Ovary (tissue), 9 donors: ENCODE measurements around the gene ARHGEF25. TPM values are rescaled to one million over a fixed set of nuclear protein-coding genes. Genes with fewer than 3 reads are reported as not detected.

Experiments used
- DNase-seq, 5 donors: peaks; one replicate each; pipeline ENCODE4 v3.0.0-alpha.2; 2019 to 2020
- H3K27ac ChIP-seq, 2 donors: fragments of 200-600 bp; one replicate each; pipeline versions ENCODE4 v1.5.1 to v1.8.0; 2019 to 2022
- H3K27me3 ChIP-seq: fragments of 200-600 bp; one replicate; pipeline ENCODE4 v1.8.0; 2022
- H3K36me3 ChIP-seq: fragments of 200-600 bp; sonication (generic); one replicate; pipeline ENCODE4 v1.5.1; 2019
- H3K4me1 ChIP-seq: one replicate; pipeline ENCODE4 v1.8.1; 2013; ENCODE audit warnings: mild to moderate bottlenecking, moderate library complexity; ENCODE audit not compliant: insufficient read depth
- H3K4me3 ChIP-seq: fragments of 200-600 bp; sonication (generic); one replicate; pipeline ENCODE4 v1.5.1; 2017
- H3K9me3 ChIP-seq, 2 donors: fragments of 200-600 bp in 1 of 2; sonication (generic) in 1 of 2; one replicate each; pipeline versions ENCODE4 v1.5.1 to v1.8.1; 2013 to 2019; ENCODE audit warnings: mild to moderate bottlenecking in 1 of 2, moderate library complexity in 1 of 2
- EP300 ChIP-seq: sonication (generic); formaldehyde crosslinking; IDR thresholded peaks from one replicate; pipeline ENCODE4 v1.6.1; 2017; ENCODE audit warnings: antibody characterized with exemption
- POLR2A ChIP-seq: fragments of 450-650 bp; IDR thresholded peaks from one replicate; pipeline ENCODE4 v1.6.1; 2017; ENCODE audit warnings: antibody characterized with exemption, mild to moderate bottlenecking, moderate library complexity
- WGBS, 3 donors: extraction: QIAGEN DNeasy Blood & Tissue Kit in 1 of 3; methylation state at CpG; one replicate each; pipeline versions ENCODE4 v1.1.5 to v1.1.7; 2013 to 2017; 5-methylcytosine and 5-hydroxymethylcytosine counted together
- intact Hi-C, 4 donors: fragments of 100-400 bp; cut with DNase I; formaldehyde crosslinking; loops; one replicate each; pipeline versions ENCODE4 v1.11.0 to v1.15.1; 2022 to 2023
- polyA plus RNA-seq, 2 donors: library from polyadenylated mRNA; stranded (reverse); fragments of 200-250 nt in 1 of 2; fragments of 350-450 nt in 1 of 2; fragmentation: Illumina TruSeq in 1 of 2; extraction: RNeasy Lipid Tissue Mini Kit (QIAGEN cat#74804) in 1 of 2; gene quantifications; one replicate each; pipeline ENCODE4 v1.2.3, GENCODE V29; 2013 to 2014
- total RNA-seq, 7 donors: library from RNA; depleted of rRNA in 2 of 7; stranded (reverse); fragments of >200 nt in 2 of 7; fragmentation: NEBNext Ultra II Directional in 3 of 7; extraction: Animal tissue kit (Norgen Biotek cat#: 25700) in 3 of 7; gene quantifications; one replicate each; pipeline versions ENCODE4 v1.1.0 to v1.2.4, GENCODE V29; 2016 to 2023
- TF ChIP-seq, protein P1 (sequence below), 3 donors: fragments of 450-650 bp in 2 of 3; fragments of 200-600 bp in 1 of 3; IDR thresholded peaks; one replicate each; pipeline versions ENCODE4 v1.5.1 to v1.8.0; 2016 to 2022; ENCODE audit warnings: antibody characterized with exemption in 3 of 3, mild to moderate bottlenecking in 1 of 3
- donor health status: DM: no; HTN: no; CAD: no; lungs with moderate emphysema.
- donor health status: DM: no; HTN: no; CAD: no.
- donor health status: Bipolar disorder and iron deficiency.
- donor health status: DM: yes; HTN: yes; CAD: no.
- donor health status: DM: no; HTN: no; CAD: no.
- donor health status: DM: yes; HTN: yes; CAD: no.

The ARHGEF25 gene
- total and polyA plus RNA-seq, 9 donors: 22.1 to 48.8 (median 38.7) TPM

DNA sequence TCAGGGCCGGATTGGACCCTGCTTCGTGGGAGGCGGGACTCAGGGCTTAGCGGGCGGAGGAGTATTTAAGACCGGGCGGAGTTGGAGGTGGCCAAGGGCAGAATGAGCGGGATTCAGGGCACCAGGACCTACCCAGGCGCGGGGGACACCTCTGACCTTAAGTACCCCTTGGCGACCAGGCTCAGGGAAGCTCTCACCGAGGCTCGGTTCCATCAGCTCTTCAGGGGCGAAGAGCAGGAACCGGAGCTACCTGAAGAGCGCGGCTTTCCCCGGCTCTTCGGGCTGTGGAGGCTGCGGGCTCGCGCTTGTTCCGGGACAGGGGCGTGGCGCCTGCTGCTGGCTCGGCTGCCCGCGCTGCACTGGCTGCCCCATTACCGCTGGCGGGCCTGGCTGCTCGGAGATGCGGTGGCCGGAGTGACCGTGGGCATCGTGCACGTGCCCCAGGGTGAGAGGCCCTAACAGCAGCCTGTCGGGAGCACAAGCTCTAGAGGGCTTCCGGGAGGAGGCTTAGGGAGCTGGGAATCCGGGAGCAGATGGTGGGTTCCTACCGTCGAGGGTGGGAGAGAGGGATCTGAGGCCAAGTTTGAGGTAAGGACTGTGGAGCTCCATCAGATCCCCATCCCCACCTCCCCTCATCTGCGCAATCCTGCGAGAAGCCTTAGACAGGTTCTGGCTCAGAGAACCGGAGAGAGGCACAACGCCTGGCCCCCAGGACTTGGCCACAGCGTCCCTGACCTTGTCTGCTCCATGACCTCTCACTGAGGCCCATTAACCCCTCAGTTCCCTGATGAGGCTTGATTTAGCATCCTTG is 8.4 kb downstream of the ARHGEF25 start:
- WGBS, 3 donors: 70 to 76% (median 72%) methylated on average over 46 of the region's 46 CpGs

DNA sequence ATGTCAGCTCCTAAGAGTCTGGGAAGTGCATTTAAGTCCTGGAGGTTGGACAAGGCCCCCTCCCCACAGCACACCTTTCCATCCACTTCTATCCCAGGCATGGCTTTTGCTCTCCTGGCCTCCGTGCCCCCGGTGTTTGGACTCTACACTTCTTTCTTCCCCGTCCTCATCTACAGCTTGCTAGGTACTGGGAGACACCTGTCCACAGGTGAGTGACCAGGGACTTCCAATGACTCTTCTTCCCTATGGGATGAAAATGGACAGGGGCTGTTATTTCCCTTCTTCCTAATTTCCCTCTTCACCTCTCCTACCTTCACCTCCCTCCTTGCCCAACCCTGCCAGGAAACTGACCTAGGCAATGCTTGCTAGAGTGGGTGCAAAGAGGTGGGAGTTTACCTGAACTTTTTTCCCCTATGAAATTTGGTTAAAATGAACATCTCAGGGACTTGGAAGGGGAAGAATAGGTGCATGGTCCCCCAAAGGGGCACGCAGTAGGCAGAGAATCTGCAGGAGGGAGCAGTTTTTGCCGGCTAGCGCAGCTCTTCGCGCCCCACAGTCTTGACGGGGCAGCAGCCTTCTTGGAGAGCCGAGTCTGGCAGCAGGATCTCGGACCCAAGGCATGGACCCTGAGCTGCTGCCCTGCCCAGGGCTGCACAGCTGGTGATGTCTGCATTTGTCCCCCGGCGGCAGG is 9.2 kb downstream of the ARHGEF25 start:
- intact Hi-C loops: loop anchor here in 3 of 4 donors (2.0 to 10.0 kb wide), 3 partner anchors 36 to 166 kb away; partner anchors contain the start of genes GLI1 (in 1 of the 3) and INHBE (in 1 of the 3)
- H3K9me3 ChIP-seq: no peaks in the 10 kb centered on the region
- H3K4me3 ChIP-seq: no peak overlapping the region
- no peak for DNase-seq
- no peaks in the 10 kb centered on the region for H3K36me3 ChIP-seq
- H3K27me3 ChIP-seq: no peaks in the 10 kb centered on the region
- 54 to 65% (median 62%) methylated on average over 13 of the region's 13 CpGs for WGBS, 3 donors
- TF ChIP-seq EP300 (no peak), POLR2A (no peak)
- TF ChIP-seq, protein P1, sequence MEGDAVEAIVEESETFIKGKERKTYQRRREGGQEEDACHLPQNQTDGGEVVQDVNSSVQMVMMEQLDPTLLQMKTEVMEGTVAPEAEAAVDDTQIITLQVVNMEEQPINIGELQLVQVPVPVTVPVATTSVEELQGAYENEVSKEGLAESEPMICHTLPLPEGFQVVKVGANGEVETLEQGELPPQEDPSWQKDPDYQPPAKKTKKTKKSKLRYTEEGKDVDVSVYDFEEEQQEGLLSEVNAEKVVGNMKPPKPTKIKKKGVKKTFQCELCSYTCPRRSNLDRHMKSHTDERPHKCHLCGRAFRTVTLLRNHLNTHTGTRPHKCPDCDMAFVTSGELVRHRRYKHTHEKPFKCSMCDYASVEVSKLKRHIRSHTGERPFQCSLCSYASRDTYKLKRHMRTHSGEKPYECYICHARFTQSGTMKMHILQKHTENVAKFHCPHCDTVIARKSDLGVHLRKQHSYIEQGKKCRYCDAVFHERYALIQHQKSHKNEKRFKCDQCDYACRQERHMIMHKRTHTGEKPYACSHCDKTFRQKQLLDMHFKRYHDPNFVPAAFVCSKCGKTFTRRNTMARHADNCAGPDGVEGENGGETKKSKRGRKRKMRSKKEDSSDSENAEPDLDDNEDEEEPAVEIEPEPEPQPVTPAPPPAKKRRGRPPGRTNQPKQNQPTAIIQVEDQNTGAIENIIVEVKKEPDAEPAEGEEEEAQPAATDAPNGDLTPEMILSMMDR (IDR thresholded peaks at IDR 0.05): no peak
- H3K4me1 ChIP-seq: peaks cover 4% of the 10 kb centered on the region
- H3K27ac ChIP-seq: no peak overlapping the region

More for the DNA sequence above, 8.4 kb downstream of the ARHGEF25 start:
- no peak overlapping the region for H3K27ac ChIP-seq
- H3K4me3 ChIP-seq: no peak overlapping the region
- DNase-seq: no peak
- H3K36me3 ChIP-seq: no peaks in the 10 kb centered on the region
- intact Hi-C loops: loop anchor here in 3 of 4 donors (2.0 to 10.0 kb wide), 3 partner anchors 35 to 165 kb away; partner anchors contain the start of genes GLI1 (in 1 of the 3) and INHBE (in 1 of the 3)
- peaks cover 4% of the 10 kb centered on the region for H3K4me1 ChIP-seq
- no peaks in the 10 kb centered on the region for H3K27me3 ChIP-seq
- H3K9me3 ChIP-seq: no peaks in the 10 kb centered on the region
- TF ChIP-seq, protein P1 (IDR thresholded peaks at IDR 0.05): no peak
- no peak for TF ChIP-seq POLR2A
- no peak for TF ChIP-seq EP300

DNA sequence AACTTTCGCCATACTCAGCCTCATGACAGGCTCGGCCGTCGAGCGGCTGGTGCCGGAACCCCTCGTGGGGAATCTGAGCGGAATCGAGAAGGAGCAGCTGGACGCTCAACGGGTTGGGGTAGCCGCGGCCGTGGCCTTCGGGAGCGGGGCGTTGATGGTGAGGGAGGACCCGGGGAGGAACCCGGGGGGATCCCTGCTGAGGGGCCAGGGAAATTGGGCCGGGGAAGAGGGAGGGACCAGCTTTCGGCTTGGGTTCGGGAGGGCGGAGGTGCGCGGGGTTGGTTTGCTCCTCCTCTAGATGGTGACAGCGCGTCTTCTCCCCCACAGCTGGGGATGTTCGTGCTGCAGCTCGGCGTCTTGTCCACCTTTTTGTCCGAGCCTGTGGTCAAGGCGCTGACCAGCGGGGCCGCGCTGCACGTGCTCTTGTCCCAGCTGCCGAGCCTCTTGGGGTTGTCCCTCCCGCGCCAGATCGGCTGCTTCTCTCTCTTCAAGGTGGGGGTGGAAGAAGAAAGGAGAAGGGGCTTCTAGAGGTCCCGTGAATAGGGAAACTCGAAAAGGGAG is 9.8 kb downstream of the ARHGEF25 start:
- DNase-seq: no peak
- WGBS, 3 donors: 4 to 14% (median 8%) methylated on average over 42 of the region's 42 CpGs
- TF ChIP-seq EP300: no peak
- TF ChIP-seq POLR2A: no peak
- TF ChIP-seq, protein P1 (IDR thresholded peaks at IDR 0.05): no peak
- no peaks in the 10 kb centered on the region for H3K9me3 ChIP-seq
- H3K27me3 ChIP-seq: no peaks in the 10 kb centered on the region
- no peaks in the 10 kb centered on the region for H3K36me3 ChIP-seq
- H3K4me3 ChIP-seq: no peak overlapping the region
- intact Hi-C loops: loop anchor here (1.0 to 10.0 kb wide), 4 partner anchors 36 to 166 kb away; partner anchors contain the start of genes GLI1 (in 1 of the 4) and INHBE (in 1 of the 4)
- H3K27ac ChIP-seq: no peak overlapping the region
- H3K4me1 ChIP-seq: peaks cover 4% of the 10 kb centered on the region
